Lung (tissue), 12 donors: Measurements from ENCODE around the gene OR2D2. TPM values are rescaled to one million over a fixed set of nuclear protein-coding genes. Genes with fewer than 3 reads are reported as not detected.

Source experiments
- ATAC-seq: fragments of 200-7000 bp; cut with Tn5 transposase; one replicate; pipeline ENCODE4 v1.9.1; 2020; ENCODE audit warnings: moderate number of reproducible peaks; ENCODE audit not compliant: insufficient read depth, low FRiP score
- DNase-seq, 3 donors: peaks; one replicate each; pipeline ENCODE4 v3.0.0-alpha.2; 2013 to 2017
- H3K27ac ChIP-seq, 2 donors: one replicate each; pipeline ENCODE4 v1.5.1; 2013; ENCODE audit warnings: mild to moderate bottlenecking in 2 of 2, moderate library complexity in 2 of 2, control low read depth in 1 of 2, inconsistent platforms in 1 of 2, low read depth in 1 of 2, low read length in 1 of 2
- H3K27me3 ChIP-seq, 3 donors: one replicate each; pipeline ENCODE4 v1.5.1; 2013; ENCODE audit warnings: low read length in 2 of 3; ENCODE audit not compliant: control insufficient read depth in 3 of 3, insufficient read depth in 3 of 3
- H3K36me3 ChIP-seq, 4 donors: one replicate each; pipeline ENCODE4 v1.5.1; 2013; ENCODE audit warnings: low read length in 4 of 4, mild to moderate bottlenecking in 1 of 4, moderate library complexity in 1 of 4; ENCODE audit not compliant: control insufficient read depth in 4 of 4, insufficient read depth in 4 of 4
- H3K4me1 ChIP-seq, 5 donors: one replicate each; pipeline ENCODE4 v1.5.1; 2013; ENCODE audit warnings: low read length in 5 of 5, mild to moderate bottlenecking in 2 of 5, moderate library complexity in 1 of 5; ENCODE audit not compliant: control insufficient read depth in 5 of 5, insufficient read depth in 5 of 5
- H3K4me3 ChIP-seq: one replicate; pipeline ENCODE4 v1.5.1; 2013; ENCODE audit warnings: mild to moderate bottlenecking, control low read depth, moderate library complexity
- H3K9ac ChIP-seq, 2 donors: one replicate each; pipeline ENCODE4 v1.5.1; 2013; ENCODE audit warnings: low read length in 2 of 2, control low read depth in 1 of 2; ENCODE audit not compliant: insufficient read depth in 1 of 2
- H3K9me3 ChIP-seq, 4 donors: one replicate each; pipeline ENCODE4 v1.5.1; 2013; ENCODE audit warnings: low read length in 3 of 4, mild to moderate bottlenecking in 1 of 4, moderate library complexity in 1 of 4; ENCODE audit not compliant: control insufficient read depth in 4 of 4, insufficient read depth in 3 of 4
- WGBS, 2 donors: extraction: QIAGEN DNeasy Blood & Tissue Kit; methylation state at CpG; one replicate each; pipeline ENCODE4 v1.1.7; 2013; 5-methylcytosine and 5-hydroxymethylcytosine counted together
- polyA plus RNA-seq, 2 donors: library from polyadenylated mRNA; stranded (reverse); fragments of 200-250 nt; gene quantifications; one replicate each; pipeline ENCODE4 v1.2.1, GENCODE V29; 2013
- total RNA-seq, 2 donors: library from RNA; depleted of rRNA in 1 of 2; stranded (reverse); fragments of >200 nt in 1 of 2; gene quantifications; one replicate each; pipeline ENCODE4 v1.2.1, GENCODE V29; 2014 to 2021
- TF ChIP-seq, protein P1 (sequence below): IDR thresholded peaks from 2 replicates; pipeline ENCODE4 v1.5.1; 2012; ENCODE audit warnings: mild to moderate bottlenecking; ENCODE audit errors: control extremely low read depth, extremely low read depth
- donor health status: control.
- donor health status: control.
- donor health status: Bipolar disorder and iron deficiency.
- donor health status: healthy.
- donor health status: DM: yes; HTN: yes; CAD: no.

The OR2D2 gene
- total and polyA plus RNA-seq, 4 donors = 0.25 TPM; not detected in 3

DNA sequence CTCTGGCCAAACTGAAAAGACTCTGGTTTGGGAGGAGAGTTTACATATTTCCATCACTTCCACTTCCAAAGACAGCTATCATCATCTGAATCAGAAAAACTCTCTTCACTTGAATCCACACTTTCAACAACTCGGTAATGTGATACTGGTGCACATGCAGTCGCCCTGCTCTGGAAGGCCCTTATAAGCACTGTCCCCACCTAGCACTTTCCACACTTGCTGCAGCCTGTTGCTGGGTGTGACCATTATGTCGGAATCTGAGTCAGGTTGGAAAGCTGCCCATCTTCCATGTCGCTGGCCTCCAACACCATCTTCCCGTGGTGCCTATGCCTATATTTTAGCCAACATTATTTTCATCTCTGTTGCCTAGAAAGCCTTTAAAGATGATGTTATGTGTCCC is 47.9 kb downstream of the OR2D2 start:
- Histone ChIP-seq H3K9ac (no peak overlapping the region), H3K27me3 (no peaks in the 10 kb centered on the region), H3K36me3 (no peaks in the 10 kb centered on the region), H3K27ac (no peak overlapping the region), H3K9me3 (no peaks in the 10 kb centered on the region), H3K4me1 (no peaks in the 10 kb centered on the region), H3K4me3 (no peak overlapping the region)
- WGBS, 2 donors = 88 to 96% methylated on average over 5 of the region's 5 CpGs
- no peak for ATAC-seq
- DNase-seq = no peak
- TF ChIP-seq, protein P1, sequence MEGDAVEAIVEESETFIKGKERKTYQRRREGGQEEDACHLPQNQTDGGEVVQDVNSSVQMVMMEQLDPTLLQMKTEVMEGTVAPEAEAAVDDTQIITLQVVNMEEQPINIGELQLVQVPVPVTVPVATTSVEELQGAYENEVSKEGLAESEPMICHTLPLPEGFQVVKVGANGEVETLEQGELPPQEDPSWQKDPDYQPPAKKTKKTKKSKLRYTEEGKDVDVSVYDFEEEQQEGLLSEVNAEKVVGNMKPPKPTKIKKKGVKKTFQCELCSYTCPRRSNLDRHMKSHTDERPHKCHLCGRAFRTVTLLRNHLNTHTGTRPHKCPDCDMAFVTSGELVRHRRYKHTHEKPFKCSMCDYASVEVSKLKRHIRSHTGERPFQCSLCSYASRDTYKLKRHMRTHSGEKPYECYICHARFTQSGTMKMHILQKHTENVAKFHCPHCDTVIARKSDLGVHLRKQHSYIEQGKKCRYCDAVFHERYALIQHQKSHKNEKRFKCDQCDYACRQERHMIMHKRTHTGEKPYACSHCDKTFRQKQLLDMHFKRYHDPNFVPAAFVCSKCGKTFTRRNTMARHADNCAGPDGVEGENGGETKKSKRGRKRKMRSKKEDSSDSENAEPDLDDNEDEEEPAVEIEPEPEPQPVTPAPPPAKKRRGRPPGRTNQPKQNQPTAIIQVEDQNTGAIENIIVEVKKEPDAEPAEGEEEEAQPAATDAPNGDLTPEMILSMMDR = no peak

DNA sequence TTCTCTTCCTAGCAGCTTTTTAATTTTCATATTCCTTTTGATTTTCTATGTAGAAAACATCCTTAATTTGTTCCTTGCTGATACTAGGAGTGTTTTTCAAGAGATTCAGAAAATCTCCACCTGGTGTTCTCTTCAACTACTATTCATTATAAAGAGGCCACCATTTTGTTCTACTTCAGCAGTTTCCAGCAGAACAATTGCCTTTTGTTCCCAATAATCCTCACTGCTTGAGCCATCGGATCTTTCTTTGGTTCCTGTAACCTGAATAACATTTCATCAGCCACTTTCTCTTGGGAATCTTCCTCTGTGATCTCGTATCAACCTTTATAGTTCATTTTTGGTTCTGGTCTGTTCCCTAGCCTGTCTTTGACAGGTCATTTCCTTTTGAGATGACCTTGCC is 48.6 kb downstream of the OR2D2 start:
- 56 to 75% methylated on average over 2 of the region's 2 CpGs for WGBS, 2 donors
- TF ChIP-seq, protein P1 = no peak
- Histone ChIP-seq H3K27me3 (no peaks in the 10 kb centered on the region), H3K4me3 (no peak overlapping the region), H3K27ac (no peak overlapping the region), H3K4me1 (no peaks in the 10 kb centered on the region), H3K9ac (no peak overlapping the region), H3K36me3 (no peaks in the 10 kb centered on the region), H3K9me3 (no peaks in the 10 kb centered on the region)
- DNase-seq (no peak), ATAC-seq (no peak)

DNA sequence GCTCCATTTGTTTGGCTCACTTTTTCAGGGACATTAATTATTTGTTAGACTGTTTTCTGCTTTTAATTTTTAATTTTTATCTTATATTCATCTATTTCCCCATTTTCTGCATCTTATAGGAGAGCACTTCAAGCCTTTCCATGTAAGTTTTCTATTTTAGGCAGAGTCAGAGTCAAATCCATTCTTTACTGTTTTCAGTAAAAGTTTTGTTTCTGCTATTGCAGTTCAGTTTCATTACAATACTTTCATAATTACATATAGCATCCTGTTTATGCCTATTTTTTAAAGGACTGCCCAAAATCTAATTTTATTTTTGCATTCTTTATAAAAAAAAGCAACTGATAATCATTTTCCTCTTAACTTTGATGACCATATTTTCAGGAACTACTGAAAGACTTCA is 50.6 kb downstream of the OR2D2 start:
- DNase-seq (no peak), ATAC-seq (no peak)
- no peaks in the 10 kb centered on the region for H3K4me1 ChIP-seq
- no peaks in the 10 kb centered on the region for H3K36me3 ChIP-seq
- no peak overlapping the region for H3K9ac ChIP-seq
- H3K27ac ChIP-seq = no peak overlapping the region
- TF ChIP-seq, protein P1 = no peak
- no peak overlapping the region for H3K4me3 ChIP-seq
- no peaks in the 10 kb centered on the region for H3K9me3 ChIP-seq
- no peaks in the 10 kb centered on the region for H3K27me3 ChIP-seq

Other genes with a start within 250 kb of the OR2D2 start
- gene DCHS1, start 236.7 kb downstream of the OR2D2 start, total RNA-seq = 10 to 100 TPM; 14.9 to 39.9 TPM
- gene DCHS1, start 236.7 kb downstream of the OR2D2 start, polyA plus RNA-seq = 1 to 10 TPM; 6.0 to 8.2 TPM
- gene MRPL17, start 209.2 kb downstream of the OR2D2 start, total RNA-seq = 10 to 100 TPM; 28.2 to 43.2 TPM
- gene MRPL17, start 209.2 kb downstream of the OR2D2 start, polyA plus RNA-seq = 10 to 100 TPM; 48.6 to 81.4 TPM
- under 1 TPM; 0.06 to 0.18 TPM for gene OR2AG2, start 120.5 kb downstream of the OR2D2 start, total RNA-seq
- under 1 TPM in 1 of 2 donors, not detected in 1; 0.01 TPM for gene OR2AG2, start 120.5 kb downstream of the OR2D2 start, polyA plus RNA-seq
- gene OR2AG1, start 109.5 kb downstream of the OR2D2 start, total RNA-seq = not detected
- gene OR2AG1, start 109.5 kb downstream of the OR2D2 start, polyA plus RNA-seq = not detected
- under 1 TPM; 0.21 to 0.23 TPM for gene OR6A2, start 92.8 kb downstream of the OR2D2 start, total RNA-seq
- not detected for gene OR6A2, start 92.8 kb downstream of the OR2D2 start, polyA plus RNA-seq
- gene OR10A5, start 46.8 kb downstream of the OR2D2 start, total RNA-seq = not detected
- not detected for gene OR10A5, start 46.8 kb downstream of the OR2D2 start, polyA plus RNA-seq
- not detected for gene OR10A2, start 29.4 kb downstream of the OR2D2 start, total RNA-seq
- gene OR10A2, start 29.4 kb downstream of the OR2D2 start, polyA plus RNA-seq = not detected
- not detected for gene OR10A4, start 15.9 kb downstream of the OR2D2 start, total RNA-seq
- gene OR10A4, start 15.9 kb downstream of the OR2D2 start, polyA plus RNA-seq = not detected
- gene OR2D3, start 28.5 kb upstream of the OR2D2 start, total RNA-seq = not detected
- gene OR2D3, start 28.5 kb upstream of the OR2D2 start, polyA plus RNA-seq = not detected
- gene ZNF215, start 33.9 kb upstream of the OR2D2 start, total RNA-seq = 1 to 10 TPM; 1.2 to 3.9 TPM
- under 1 TPM; 0.26 to 0.54 TPM for gene ZNF215, start 33.9 kb upstream of the OR2D2 start, polyA plus RNA-seq
- gene ZNF214, start 127.8 kb upstream of the OR2D2 start, total RNA-seq = 10 to 100 TPM in 1 of 2 donors, 1 to 10 TPM in 1; 4.7 to 14.1 TPM
- 1 to 10 TPM in 1 of 2 donors, under 1 TPM in 1; 0.96 to 1.1 TPM for gene ZNF214, start 127.8 kb upstream of the OR2D2 start, polyA plus RNA-seq
- gene NLRP14, start 128.0 kb upstream of the OR2D2 start, total RNA-seq = under 1 TPM; 0.15 to 0.31 TPM
- gene NLRP14, start 128.0 kb upstream of the OR2D2 start, polyA plus RNA-seq = under 1 TPM in 1 of 2 donors, not detected in 1; 0.01 TPM
- under 1 TPM; 0.09 to 0.37 TPM for gene RBMXL2, start 196.5 kb upstream of the OR2D2 start, total RNA-seq
- gene RBMXL2, start 196.5 kb upstream of the OR2D2 start, polyA plus RNA-seq = not detected